ENCODE data around the gene TPO.

GRCh38 chr2:1541819-1542475 lies 128.7 kb downstream of the TPO start:
- TF ChIP-seq CTCF (IDR thresholded peaks at IDR 0.05) = no peak
- no peak for TF ChIP-seq POLR2AphosphoS5 (IDR thresholded peaks at IDR 0.05)
- no peak for TF ChIP-seq POLR2A (IDR thresholded peaks at IDR 0.05)
